Measurements from ENCODE around the gene TNNI3K.

DNA sequence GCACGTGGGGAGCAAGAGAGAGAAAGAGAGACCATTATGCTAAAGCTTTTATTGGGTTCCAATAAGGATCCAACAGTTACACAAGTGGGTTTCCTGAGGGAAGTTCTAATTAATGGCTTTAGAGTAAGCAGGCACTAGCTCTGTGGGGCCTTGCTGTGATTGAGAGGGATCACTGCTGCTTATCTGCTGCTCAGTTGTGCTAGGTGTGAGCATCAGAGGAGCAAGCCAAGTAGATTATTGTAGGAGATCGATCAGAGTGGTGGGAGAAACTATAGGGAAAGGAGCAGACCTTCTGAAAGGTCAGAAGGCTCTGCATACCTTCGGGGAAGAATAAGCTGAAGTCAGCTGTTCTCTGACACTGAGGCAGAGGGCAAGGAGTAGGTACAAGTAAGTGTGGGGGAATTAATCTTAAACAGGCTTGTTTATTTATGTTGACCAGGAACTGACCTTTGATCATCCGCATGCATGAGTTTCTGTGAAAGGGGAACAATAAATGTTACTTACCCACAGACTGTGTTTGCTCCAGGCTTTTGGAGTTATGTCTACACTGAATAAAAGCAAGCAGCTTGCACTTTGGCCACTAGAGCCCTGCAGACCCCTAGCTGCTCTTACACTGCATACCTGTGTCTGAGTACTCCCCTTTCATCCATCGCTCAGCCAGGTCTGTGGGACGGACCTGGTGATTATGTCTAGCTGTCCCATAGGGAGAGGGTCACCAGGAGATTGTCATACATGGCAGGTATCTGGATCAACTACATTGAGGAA lies 89.7 kb downstream of the TNNI3K start:
- TF ChIP-seq CTCF (IDR thresholded peaks at IDR 0.05): no peak
- TF ChIP-seq POLR2A (IDR thresholded peaks at IDR 0.05): no peak
